ENCODE data around the gene PITPNM3. TPM values are rescaled to one million over a fixed set of nuclear protein-coding genes. Genes with fewer than 3 reads are reported as not detected.
"Not testable (repeated sequence)": the region's sequence is repeated elsewhere in the genome, so short reads cannot be mapped to it uniquely, and the experiment has no call there.

Gene PITPNM3
- total RNA-seq, 1 donor from 2014 or later, result 20.1 TPM

DNA sequence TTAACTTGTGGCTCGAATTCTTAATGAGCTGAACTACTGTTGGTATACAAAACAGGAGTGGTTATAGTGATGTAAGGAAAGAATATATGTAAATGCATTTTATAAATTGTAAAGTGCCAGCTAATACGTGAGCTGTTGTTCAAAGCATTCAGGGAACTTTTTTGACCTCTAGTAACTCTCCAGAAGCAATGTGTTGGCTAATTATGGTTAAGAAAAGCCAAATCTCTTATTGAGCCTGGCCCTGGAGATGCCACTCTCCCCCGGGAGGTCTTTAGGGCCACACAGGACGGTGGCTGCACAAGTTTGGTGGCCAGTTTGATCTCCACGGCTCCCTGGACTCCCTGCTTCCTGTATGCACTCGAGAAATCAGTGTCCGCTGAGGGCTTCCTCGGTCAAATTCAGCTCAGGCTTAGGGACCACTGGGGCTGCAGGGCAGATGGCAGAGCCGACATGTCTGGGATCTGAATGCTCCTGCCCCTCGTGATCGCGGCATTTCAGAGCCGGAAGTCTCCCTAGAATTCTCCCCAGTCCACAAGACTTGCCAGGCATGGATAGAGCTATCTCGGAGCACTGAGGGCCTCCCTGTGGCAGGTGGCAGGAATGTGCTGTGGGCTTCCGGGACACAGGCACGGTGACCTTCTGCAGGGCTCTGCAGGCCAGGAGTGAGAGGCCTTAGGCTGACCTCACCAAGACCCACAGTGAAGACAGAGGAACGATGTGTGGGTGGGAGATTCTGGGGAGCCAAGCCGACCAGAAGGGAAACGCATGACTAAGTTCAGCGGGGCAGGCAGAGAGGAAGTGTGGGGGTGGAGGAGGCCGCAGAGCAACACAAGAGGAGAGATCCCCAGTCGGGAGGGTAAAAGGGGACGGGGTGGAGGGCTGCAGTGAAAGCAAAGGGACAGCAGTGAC, 18.6 kb upstream of the PITPNM3 start:
- peak; percentile 50 for ATAC-seq

DNA sequence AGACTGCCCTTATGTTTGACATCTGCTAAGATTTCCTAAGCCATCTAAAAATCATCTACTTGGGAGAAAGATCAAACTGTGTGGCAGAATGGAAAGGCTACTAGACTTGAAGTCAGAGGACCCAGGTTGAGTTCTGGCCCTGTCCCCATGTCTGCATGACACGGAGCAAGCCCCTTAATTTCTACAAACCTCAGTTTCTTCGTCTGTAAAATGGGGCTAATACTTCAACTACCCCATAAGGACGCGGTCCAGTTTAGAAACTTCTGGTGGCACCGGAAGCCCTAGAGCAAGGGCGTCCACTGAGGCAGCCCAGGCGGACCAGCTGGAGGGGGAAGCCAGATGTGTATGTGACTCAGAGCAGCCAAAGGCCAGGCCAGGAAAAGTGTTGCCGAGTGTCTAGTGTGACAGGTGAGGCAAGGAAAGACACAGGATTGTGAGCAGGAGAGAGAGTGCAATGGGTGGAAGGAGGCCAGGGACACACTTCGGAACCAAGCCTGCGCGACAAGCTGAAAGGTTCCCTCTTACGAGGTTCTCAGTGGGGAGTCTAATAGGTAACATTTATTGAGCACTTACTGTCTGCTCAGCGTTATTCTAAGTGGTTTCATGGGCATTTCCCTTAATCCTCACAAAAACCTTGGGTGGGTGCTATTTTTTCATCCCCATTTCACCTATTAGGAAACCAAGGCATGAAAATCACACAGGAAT, 17.8 kb upstream of the PITPNM3 start:
- no peak for ATAC-seq

DNA sequence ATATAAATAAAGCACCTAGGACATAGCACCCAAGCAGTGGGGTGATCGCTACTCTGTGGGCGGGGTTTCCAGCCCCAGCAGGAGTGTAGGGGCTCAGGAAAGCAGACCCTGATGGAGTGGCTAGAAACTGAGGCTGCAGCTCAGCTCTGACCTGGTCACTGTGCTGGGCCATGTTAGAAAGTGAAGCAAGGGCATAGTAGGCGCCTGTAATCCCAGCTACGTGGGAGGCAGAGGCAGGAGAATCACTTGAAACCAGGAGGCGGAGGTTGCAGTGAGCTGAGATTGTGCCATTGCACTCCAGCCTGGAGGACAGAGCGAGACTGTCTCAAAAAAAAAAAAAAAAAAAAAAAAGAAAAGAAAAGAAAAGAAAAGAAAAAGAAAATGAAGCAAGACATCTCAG, 17.1 kb upstream of the PITPNM3 start:
- ATAC-seq, result not testable (repeated sequence)

DNA sequence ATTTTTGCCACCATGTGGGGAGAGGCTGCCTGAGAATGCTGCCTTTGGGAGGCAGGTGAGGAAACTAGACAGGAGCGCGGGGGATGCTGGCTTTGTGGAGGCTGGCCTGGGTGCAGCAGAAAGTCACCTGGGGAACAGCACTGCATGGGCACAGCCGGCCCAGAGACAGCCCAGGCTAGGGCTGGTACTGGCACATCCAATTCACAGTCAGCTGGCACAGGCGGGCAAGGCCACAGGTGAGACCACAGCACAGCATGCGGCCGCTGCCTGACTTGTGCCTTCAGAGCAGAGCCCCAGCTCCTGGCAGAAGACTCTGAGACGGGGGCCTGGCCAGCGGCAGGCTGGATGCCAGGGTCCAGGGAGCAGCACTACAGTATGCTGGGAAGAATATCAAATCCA, 16.6 kb upstream of the PITPNM3 start:
- ATAC-seq, result no peak

DNA sequence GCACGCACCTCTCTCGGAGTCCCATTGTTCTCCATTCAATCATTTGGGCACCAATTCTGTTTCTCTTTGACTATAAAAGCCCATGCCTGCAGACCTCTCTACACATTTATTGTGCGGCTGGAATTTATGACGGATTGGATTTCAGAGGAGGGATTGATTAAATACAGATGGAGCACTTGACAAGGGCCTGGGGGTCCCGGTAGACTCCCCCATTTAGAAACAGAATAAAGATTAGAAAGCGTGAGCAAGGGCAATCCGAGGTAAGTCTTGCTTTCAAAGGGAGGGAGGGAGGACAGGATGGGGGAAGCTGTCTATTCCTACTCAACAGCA, 15.1 kb upstream of the PITPNM3 start:
- no peak for ATAC-seq

DNA sequence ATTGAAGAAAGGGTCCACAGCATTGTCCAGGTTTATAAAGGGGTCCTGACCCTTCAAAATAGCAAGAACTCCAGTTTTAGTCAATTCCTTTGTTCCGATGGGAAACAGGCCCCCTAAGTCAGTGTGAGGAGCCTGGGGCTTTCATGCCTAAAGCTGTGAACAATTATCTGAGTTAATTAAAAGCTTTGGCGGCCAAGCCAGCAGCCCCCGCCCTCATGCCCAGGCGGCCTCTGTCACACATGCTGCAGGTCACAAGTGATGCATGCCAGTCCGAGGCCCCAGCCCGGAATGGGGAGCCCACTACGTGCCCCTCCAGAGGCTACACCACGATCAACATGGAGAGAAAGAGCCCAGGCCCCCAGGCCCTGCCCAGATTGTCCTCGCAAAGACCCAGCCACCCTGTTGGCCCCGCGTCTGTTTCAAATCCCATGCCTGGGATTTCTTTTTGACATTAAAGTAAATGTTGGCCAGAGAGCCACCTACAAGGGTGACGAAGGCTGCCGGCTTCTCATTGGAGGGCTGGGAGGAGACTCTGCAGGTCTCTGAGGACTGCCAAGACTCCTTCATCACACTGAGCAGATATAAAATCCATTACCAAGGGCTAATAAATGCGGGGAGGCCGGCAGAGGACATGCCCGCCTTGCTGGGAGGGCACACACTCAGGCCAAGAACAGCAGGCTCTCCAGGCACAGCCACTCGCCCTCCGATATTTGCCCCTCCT, 14.5 kb upstream of the PITPNM3 start:
- no peak for ATAC-seq

DNA sequence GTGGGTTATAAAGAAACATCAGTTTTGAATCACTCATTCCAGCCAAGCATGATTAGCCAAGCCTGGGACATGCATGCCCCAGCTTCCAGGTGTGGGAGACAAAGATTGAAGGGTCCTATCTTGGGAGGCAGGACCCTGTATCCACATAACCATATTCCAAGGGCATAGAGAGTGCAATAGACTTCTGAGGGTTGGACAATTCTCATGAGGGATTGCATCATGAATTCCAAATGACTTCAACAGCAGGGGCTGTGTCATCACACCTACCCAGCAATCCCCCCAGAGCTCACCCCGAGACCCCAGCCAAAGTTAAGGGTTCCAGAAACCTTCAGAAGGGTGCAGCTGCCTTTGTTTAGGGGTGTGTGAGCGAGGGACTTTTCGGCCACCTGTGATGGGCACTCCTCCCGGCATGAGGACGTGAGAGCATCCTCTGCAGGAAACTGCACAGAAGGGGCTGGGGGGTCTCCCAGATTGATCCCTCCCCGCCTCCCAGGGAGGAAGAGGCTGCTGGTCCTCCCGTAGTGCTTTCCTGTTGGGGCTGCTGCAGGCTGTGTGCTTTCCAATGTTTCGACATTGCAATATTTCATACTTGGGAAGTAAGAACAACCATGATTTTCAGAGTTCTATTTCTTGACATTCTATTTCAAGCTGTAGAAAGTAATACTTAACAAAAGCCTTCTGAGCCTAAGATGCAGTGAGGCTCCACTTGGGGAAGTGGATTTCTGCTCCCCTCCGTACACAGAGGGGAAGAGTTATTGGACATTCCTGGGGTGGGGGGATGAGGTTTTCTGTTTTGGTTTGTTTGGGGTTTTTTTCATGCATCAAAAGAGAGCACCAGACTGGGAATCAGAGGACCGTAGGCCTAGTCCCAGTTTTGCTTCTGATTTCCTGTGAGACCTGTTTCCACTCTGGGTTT, 13.3 kb upstream of the PITPNM3 start:
- no peak for ATAC-seq

DNA sequence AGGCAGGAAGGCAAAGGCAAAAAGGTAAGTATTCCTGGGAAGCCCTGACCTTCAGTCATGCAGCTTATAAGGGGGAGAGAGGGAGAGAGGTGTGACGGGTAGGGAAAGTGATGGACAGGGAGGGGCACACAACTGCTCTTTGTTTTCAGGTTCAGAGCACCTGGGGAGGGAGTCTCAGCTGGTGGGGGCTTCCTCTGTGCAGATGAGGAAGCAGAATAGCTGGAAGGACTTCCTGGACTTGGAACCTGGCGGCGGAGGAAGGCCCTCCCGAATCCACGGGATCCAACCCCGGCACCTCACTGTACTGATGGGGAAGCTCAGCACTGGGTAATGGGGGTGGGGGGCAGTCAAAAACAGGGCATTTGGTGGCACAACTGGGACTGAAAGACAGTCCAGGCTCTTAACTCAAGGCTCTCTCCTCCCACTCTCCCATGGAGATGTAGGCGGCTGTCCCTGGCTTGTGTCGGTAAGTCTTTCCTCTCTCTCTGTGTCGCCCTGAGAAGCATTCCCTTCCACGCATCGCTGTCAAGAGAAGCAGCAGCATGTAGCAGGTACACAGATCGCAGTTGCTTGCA, 11.9 kb upstream of the PITPNM3 start:
- peak; percentile 7 for ATAC-seq

DNA sequence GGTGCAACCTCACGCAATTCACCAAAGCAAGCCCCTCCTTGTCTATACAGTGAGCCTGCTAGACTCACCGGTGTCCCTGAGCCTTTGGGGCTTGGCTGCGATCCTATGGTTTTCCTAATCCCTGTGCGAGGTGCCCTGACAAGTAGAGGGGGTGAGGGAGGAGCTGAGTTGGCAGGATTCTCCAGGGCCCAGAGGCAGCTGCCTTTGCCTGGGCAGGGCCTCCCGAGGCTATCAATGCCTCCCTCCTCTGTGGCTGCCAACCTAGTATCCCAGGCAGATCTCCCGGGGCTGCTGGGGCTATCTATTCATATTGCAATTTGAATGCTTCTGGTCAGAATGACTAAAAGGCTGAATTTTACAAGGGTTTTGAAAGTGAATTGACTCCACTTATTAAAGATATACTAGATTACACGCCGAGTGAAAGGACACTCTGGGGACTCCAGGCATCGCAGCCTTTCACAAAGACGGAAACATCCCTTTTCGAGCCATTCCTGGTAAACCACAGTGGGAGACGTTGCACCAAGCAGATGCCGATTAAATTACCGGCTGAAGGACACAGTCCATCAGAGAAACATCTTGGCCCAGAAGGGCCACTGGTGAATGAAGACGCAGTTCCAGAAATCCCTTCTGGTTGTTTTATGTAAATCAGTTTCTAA, 11.3 kb upstream of the PITPNM3 start:
- ATAC-seq, result peak; percentile 93

DNA sequence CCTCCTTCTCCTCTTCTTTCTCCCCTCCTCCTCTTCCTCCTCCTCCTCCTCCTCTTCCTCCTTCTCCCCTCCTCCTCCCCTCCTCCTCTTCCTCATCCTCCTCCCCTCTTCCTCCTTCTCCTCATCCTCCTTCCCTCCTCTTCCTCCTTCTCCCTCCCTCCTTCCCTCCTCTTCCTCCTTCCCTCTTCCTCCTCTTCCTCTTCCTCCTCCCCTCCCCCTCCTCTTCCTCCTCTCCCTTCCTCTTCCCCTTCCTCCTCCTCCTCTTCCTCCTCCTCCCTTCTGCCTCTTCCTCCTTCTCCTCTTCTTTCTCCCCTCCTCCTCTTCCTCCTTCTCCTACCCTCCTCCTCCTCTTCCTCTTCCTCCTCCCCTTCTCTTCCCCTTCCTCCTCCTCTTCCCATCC, 5.1 kb upstream of the PITPNM3 start:
- ATAC-seq, result no peak

DNA sequence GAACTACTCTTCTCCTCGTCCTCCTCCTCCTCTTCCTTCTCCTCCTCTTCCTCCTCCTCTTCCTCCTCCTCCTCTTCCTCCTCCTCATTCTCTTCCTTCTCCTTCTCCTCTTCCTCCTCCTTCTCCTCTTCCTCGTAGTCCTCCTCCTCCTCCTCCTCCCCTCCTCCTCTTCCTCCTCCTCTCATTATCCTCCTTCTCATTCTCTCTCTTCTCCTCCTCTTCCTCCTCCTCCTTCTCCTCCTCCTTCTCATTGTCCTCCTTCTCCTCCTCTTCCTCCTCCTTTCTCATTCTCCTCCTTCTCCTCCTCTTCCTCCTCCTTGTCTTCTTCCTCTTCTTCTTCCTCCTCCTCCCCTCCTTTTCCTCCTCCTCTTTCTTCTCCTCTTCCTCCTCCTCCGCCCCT, 4.1 kb upstream of the PITPNM3 start:
- ATAC-seq, result no peak

DNA sequence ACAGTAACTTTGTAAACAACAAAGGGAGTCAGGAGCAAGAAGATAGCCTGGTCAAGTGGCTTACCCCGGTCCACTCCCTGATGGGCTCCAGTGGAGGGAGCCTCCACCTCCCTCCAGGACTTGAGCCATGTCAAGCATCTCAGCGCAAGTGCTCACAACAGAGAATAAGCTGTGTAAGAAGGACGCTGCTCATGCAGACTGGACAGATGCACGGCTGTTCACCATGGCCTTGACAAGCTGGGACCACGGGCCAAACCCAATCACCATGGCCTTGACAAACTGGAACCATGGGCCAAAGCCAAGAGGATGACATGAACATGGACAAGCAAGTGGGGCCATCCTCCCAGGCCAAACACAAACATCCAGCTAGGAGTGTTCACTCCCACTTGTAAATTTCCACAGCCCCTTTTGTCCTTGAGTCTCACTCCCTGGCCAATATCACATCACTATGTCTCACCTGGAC, 3.4 kb upstream of the PITPNM3 start:
- no peak for ATAC-seq

DNA sequence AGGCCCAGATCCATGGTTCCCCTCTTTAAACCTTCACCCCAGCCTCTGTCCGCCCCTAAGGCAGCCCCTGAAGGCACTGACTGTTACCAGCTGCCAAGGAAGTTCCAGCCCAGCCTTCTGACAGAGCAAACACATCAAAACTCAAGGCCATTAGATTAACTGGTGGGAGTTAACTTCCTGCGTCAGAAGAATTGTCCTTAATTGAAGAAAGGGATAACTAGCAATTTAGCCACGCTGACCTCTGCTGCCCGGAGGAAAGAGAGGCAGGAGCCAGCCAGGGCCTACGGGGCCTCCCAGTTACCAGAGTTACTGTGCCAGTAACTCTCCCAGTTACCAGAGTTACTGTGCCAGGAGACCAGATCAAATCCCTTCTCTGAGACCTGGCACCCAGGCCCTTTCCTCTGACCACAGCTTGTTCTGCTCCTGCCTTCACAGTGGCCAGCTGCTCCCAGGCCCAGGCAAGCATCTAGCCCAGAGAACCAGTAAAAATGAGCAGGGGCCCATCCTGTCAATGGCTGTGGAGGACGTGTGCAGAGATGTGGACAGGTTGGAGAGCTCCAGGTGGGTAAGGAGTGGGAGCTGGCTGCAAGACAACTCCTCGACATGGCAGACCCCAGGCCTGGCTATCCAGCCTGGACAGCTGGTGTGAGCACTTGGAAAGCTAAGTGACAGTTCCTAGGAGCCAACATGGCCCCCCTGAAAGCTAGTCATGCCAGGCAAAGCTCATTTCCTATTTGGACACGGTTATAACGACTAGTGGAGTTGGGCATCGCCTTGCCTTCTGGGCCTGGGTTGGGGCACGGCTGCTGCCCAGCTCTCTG, 2.8 kb upstream of the PITPNM3 start:
- no peak for ATAC-seq

DNA sequence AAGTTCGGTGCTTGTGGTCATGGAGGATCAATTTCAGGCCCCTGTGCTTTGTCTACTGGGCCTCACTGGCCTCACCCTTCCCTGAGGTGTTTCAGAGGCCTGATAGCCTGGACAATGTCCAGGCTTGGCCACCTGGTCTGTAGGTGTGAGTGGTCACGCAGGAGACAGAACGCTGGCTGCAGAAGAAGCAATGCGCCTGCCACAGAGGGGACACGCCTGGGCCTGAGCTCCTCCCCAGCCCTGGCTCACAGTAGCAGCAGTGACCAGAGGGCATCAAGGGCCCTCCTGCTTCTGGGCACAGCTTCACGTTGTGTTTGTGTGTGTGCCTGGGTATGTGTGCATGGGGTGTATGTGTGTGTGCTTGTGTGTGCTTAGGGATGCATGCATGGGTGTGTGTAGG, 1.9 kb upstream of the PITPNM3 start:
- ATAC-seq, result no peak

DNA sequence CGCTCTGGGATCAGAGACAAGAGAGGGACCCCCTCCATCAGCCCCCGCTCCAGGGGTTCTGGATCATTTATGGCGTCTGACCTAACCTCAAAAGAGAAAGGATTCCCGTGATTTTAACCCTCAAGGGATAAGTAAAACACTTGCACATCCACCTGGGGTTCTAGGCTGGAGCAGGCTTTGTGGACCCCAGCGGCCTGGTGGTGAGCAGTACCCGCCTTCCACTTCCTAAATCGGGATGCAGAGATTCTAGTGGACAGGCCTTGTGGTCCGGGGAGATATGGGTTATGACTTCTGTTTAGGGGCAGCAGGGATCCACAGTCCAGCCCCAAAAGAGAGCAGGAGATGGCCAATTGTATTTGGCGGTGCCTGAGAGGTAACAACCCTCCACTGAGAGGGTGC, 684 bp upstream of the PITPNM3 start:
- no peak for ATAC-seq

DNA sequence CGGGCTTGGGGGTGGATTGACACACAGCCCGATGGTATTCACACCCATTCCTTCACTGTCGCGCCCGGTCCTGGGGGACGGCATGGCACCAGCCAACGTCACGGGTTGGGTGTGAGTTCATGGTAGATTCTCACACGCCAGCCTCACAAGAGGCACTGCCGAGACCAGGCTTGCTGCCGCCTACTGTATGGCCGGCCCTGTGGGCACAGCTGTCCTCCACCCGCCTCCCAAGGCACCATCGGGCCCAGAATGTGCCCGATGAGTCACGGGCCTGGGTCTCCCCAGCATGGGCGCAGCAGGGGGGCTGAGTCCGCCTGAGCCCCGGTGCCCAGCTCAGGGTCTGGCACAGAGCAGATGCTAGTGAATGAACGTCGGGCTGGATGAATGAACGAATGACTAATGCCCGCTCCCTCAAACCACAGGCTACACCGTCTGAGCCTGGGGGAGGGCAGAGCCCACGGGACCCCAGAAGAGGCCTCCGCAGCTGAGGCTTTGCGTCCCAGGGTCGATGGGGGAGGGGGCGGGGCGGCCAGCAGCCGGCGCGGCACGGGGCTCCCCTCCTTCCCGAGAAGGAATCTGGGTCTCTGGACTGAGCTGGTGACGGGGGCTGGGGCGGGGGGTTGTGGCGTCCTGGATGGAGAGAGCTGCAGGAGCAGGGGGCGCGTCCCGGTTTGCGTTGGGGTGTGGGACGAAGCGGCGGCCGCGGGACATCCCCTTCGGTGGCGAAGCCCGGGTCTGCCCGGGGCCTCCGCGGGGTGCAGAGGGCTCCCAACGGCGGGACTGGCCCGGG, 829 bp downstream of the PITPNM3 start:
- peak; percentile 24 for ATAC-seq

DNA sequence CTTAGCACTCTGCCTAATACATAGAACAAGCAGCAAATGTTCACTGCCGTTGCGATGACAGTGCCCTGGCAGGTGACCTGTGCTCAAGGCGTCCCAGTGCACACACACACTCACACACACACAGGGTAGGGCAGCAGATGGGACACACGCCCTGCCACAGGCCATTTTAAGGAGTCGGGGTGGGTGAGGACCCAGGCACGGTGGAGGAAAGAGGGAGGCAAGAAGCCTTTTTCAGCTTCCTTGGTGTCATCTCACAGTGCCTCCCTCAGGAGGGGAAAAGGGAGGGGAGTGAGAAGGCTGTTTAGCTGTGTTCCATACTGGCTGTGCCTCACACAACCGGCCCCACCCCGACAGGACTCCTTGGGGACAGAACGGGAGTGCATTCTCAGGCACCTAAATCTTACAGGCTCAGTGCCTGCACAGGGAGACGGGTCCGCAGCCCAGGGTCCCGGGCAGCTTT, 1.5 kb downstream of the PITPNM3 start:
- ATAC-seq, result peak; percentile 18

DNA sequence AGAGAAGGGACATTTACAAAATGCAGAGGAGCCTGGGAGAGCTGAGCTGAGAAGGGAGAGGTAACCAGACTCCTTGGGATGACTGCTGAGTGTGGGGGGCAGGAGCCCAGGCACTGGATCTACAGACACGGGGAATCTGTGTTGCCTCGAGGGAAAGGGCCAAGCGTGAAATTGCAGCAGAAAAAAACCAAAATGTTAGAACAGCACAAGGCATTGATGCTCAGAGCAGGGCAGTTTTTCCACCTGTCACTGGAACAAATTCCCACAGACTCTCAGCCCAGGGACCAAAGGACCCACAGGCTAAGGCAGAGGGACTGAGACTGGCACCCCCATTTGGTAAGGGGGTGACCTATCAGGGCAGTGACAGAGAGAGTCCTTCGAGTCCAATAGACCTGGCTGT, 2.0 kb downstream of the PITPNM3 start:
- no peak for ATAC-seq

DNA sequence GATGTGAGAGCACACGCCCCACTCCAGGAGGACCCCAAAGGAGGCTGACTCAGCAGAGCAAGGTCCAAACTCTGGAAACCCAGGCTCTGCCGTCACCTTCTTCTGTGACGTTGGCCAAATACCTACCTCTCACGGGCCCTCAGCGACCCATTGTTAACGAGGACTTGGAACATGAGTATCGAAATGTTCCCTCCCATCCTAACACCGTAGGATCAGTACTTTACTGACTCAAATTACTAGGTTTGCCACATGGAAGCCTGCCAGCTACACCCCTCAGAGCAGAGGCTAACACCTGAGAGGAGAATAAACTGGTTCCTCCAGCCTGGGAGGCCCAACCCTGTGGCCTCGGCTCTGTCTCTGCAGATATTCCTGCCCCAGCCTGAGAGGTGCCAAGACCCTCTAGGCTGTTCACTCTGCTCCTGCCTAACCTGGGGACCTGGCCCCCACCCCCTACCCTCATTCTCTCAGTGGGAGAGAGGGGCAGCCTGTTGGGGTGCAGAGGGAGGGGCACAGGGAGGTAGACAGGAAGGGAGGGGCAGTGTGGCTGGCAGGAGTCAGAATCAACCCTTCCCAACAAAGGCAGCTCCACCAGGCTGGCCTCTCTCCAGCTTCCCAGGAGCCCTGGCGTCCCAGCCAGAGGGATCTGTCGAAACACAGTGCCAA, 4.4 kb downstream of the PITPNM3 start:
- ATAC-seq, result peak; percentile 79

Data from esophagus mucosa (tissue), 1 donor.